GM18507 (cell line): ENCODE measurements around the gene ATP6V1E1.
"Not testable (repeated sequence)": the region's sequence is repeated elsewhere in the genome, so short reads cannot be mapped to it uniquely, and the experiment has no call there.

Source experiments
- DNase-seq: peaks from one replicate; pipeline ENCODE4 v3.0.0; 2011; ENCODE audit warnings: low read depth; ENCODE audit not compliant: insufficient read length; ENCODE audit errors: extremely low spot score
- FAIRE-seq: peaks from 2 replicates; lab custom pipeline; 2011; peaks lifted over from hg19 to GRCh38; lab: Jason Lieb, UNC

Gene ATP6V1E1

GRCh38 chr22:17628406-17629172, at the start of gene ATP6V1E1:
TSS of gene ATP6V1E1 (minus strand) at chr22:17628749. CDS start at chr22:17628635, 114 bp downstream.
- DNase-seq (peak; percentile 95), FAIRE-seq (peak; percentile 98)

- FAIRE-seq (no peak), DNase-seq (no peak)
Measured at GRCh38 chr22:17675584-17675983, 47.0 kb upstream of the ATP6V1E1 start.

GRCh38 chr22:17674152-17674551, 45.6 kb upstream of the ATP6V1E1 start:
- DNase-seq: no peak
- FAIRE-seq: no peak

GRCh38 chr22:17672417-17672991, 44.0 kb upstream of the ATP6V1E1 start:
- DNase-seq (no peak), FAIRE-seq (no peak)

GRCh38 chr22:17671521-17672092, 43.1 kb upstream of the ATP6V1E1 start:
- DNase-seq, FAIRE-seq: not testable (repeated sequence)

- FAIRE-seq: no peak
- no peak for DNase-seq
Measured at GRCh38 chr22:17665854-17666253, 37.3 kb upstream of the ATP6V1E1 start.

- DNase-seq (no peak), FAIRE-seq (no peak)
Measured at GRCh38 chr22:17665248-17665647, 36.7 kb upstream of the ATP6V1E1 start.

GRCh38 chr22:17664414-17665055, 36.0 kb upstream of the ATP6V1E1 start:
- DNase-seq: no peak
- FAIRE-seq: no peak

GRCh38 chr22:17656870-17657395, 28.4 kb upstream of the ATP6V1E1 start:
- FAIRE-seq: no peak

GRCh38 chr22:17655289-17655688, 26.7 kb upstream of the ATP6V1E1 start:
- no peak for DNase-seq
- FAIRE-seq: no peak

More at GRCh38 chr22:17656870-17657395, 28.4 kb upstream of the ATP6V1E1 start:
- DNase-seq: no peak

GRCh38 chr22:17648569-17648968, 20.0 kb upstream of the ATP6V1E1 start:
- FAIRE-seq (no peak), DNase-seq (no peak)

GRCh38 chr22:17647991-17648390, 19.4 kb upstream of the ATP6V1E1 start:
- DNase-seq (no peak), FAIRE-seq (no peak)

GRCh38 chr22:17647452-17647851, 18.9 kb upstream of the ATP6V1E1 start:
- DNase-seq: no peak
- no peak for FAIRE-seq

- not testable (repeated sequence) for FAIRE-seq, DNase-seq
Measured at GRCh38 chr22:17642357-17642756, 13.8 kb upstream of the ATP6V1E1 start.

- DNase-seq: no peak
- FAIRE-seq: no peak
Measured at GRCh38 chr22:17641269-17641668, 12.7 kb upstream of the ATP6V1E1 start.

GRCh38 chr22:17639247-17639741, 10.7 kb upstream of the ATP6V1E1 start:
- peak; percentile 76 for FAIRE-seq

GRCh38 chr22:17638432-17639246, 10.1 kb upstream of the ATP6V1E1 start, which contains the start of gene BCL2L13:
TSS of gene BCL2L13 (plus strand) at chr22:17638757. CDS start at chr22:17655712, 16,955 bp downstream.
- DNase-seq (peak; percentile 85), FAIRE-seq (peak; percentile 91)

More at GRCh38 chr22:17639247-17639741, 10.7 kb upstream of the ATP6V1E1 start:
- no peak for DNase-seq

GRCh38 chr22:17638182-17638431, 9.6 kb upstream of the ATP6V1E1 start:
- no peak for DNase-seq

More at GRCh38 chr22:17638182-17638431, 9.6 kb upstream of the ATP6V1E1 start:
- peak; percentile 15 for FAIRE-seq
